Neural cell (in vitro differentiated cells): ENCODE data around the gene AKR1C4. TPM values are rescaled to one million over a fixed set of nuclear protein-coding genes. Genes with fewer than 3 reads are reported as not detected.

Experiments used
- H2AFZ ChIP-seq: fragments of 200-600, 300-800 bp; sonication (generic), shearing (Covaris generic); 2 replicates; pipeline ENCODE4 v1.6.0; 2014; ENCODE audit warnings: low read depth, mild to moderate bottlenecking, antibody characterized with exemption, low read length, moderate library complexity
- H3F3A ChIP-seq: fragments of 200-600 bp; shearing (Covaris generic); 2 replicates; pipeline ENCODE4 v1.6.1; 2016; ENCODE audit warnings: mild to moderate bottlenecking, moderate library complexity, mixed read lengths, antibody characterized with exemption, low read length; ENCODE audit not compliant: insufficient read depth, poor library complexity, severe bottlenecking
- H3K27ac ChIP-seq: fragments of 200-600, 300-800 bp; sonication (generic), shearing (Covaris generic); 2 replicates; pipeline ENCODE4 v1.5.1; 2014; ENCODE audit warnings: mild to moderate bottlenecking, low read length, moderate library complexity
- H3K27me3 ChIP-seq: fragments of 300-800, 200-600 bp; sonication (generic), shearing (Covaris generic); 2 replicates; pipeline ENCODE4 v1.6.0; 2014; ENCODE audit warnings: mild to moderate bottlenecking, low read depth, low read length, moderate library complexity; ENCODE audit not compliant: insufficient read depth
- H3K36me3 ChIP-seq: fragments of 300-800, 200-600 bp; sonication (generic), shearing (Covaris generic); 2 replicates; pipeline ENCODE4 v1.5.1; 2014; ENCODE audit warnings: mild to moderate bottlenecking, antibody characterized with exemption, low read length, moderate library complexity; ENCODE audit not compliant: insufficient read depth
- H3K4me2 ChIP-seq: fragments of 300-800, 200-600 bp; sonication (generic), shearing (Covaris generic); 2 replicates; pipeline ENCODE4 v1.6.0; 2014; ENCODE audit warnings: mild to moderate bottlenecking, low read length
- H3K4me3 ChIP-seq: fragments of 300-800, 200-600 bp; sonication (generic), shearing (Covaris generic); 2 replicates; pipeline ENCODE4 v1.5.1; 2014; ENCODE audit warnings: mild to moderate bottlenecking, low read length, moderate library complexity
- H3K79me2 ChIP-seq: fragments of 200-600 bp; shearing (Covaris generic); replicated peaks from 2 replicates; pipeline ENCODE4 v1.6.0; 2014; ENCODE audit warnings: mild to moderate bottlenecking, low read length, moderate library complexity; ENCODE audit not compliant: insufficient read depth
- H3K9ac ChIP-seq: fragments of 300-800, 200-600 bp; sonication (generic), shearing (Covaris generic); 2 replicates; pipeline ENCODE4 v1.6.1; 2016; ENCODE audit warnings: mild to moderate bottlenecking, low read length, mixed read lengths
- H3K9me2 ChIP-seq: fragments of 200-600 bp; shearing (Covaris generic); 2 replicates; pipeline ENCODE4 v1.6.1; 2016; ENCODE audit warnings: mild to moderate bottlenecking, low read length, mixed read lengths; ENCODE audit not compliant: insufficient read depth
- H3K9me3 ChIP-seq: fragments of 200-600, 300-800 bp; sonication (generic), shearing (Covaris generic); 2 replicates; pipeline ENCODE4 v1.6.1; 2016; ENCODE audit warnings: mild to moderate bottlenecking, mixed run types, low read length, moderate library complexity, mixed read lengths
- H4K20me1 ChIP-seq: fragments of 200-600 bp; shearing (Covaris generic); 2 replicates; pipeline ENCODE4 v1.6.1; 2016; ENCODE audit warnings: mild to moderate bottlenecking, mixed run types; ENCODE audit not compliant: insufficient read depth
- CTCF ChIP-seq: fragments of 450-650 bp; IDR thresholded peaks from 2 replicates; pipeline ENCODE4 v1.5.1; 2014; ENCODE audit warnings: antibody characterized with exemption, mild to moderate bottlenecking, moderate library complexity; ENCODE audit not compliant: poor library complexity, severe bottlenecking
- EP300 ChIP-seq: fragments of 450-650 bp; conservative IDR thresholded peaks from 2 replicates; pipeline ENCODE4 v1.6.1; 2014; ENCODE audit warnings: antibody characterized with exemption, mild to moderate bottlenecking, moderate library complexity; ENCODE audit not compliant: poor library complexity, severe bottlenecking
- EZH2 ChIP-seq: fragments of 200-600, 300-800 bp; shearing (Covaris generic), sonication (generic); IDR thresholded peaks from 2 replicates; pipeline ENCODE4 v1.6.1; 2014; ENCODE audit warnings: antibody characterized with exemption, low read length, borderline replicate concordance, mild to moderate bottlenecking; ENCODE audit not compliant: insufficient read depth, poor library complexity, severe bottlenecking
- MXI1 ChIP-seq: fragments of 450-650 bp; conservative IDR thresholded peaks from 2 replicates; pipeline ENCODE4 v1.6.1; 2014; ENCODE audit warnings: antibody characterized with exemption, mild to moderate bottlenecking; ENCODE audit not compliant: poor library complexity, severe bottlenecking
- POLR2AphosphoS5 ChIP-seq: IDR thresholded peaks from 2 replicates; pipeline ENCODE4 v1.6.1; 2012
- RAD21 ChIP-seq: fragments of 450-650 bp; conservative IDR thresholded peaks from 2 replicates; pipeline ENCODE4 v1.6.1; 2014; ENCODE audit warnings: antibody characterized with exemption, mild to moderate bottlenecking, moderate library complexity
- REST ChIP-seq: IDR thresholded peaks from 2 replicates; pipeline ENCODE4 v1.6.1; 2012; ENCODE audit warnings: borderline replicate concordance
- SMC3 ChIP-seq: fragments of 450-650 bp; conservative IDR thresholded peaks from 2 replicates; pipeline ENCODE4 v1.6.1; 2014; ENCODE audit warnings: antibody characterized with exemption, mild to moderate bottlenecking, moderate library complexity; ENCODE audit not compliant: poor library complexity
- TAF1 ChIP-seq: IDR thresholded peaks from 2 replicates; pipeline ENCODE4 v1.6.1; 2012; ENCODE audit warnings: low read depth
- polyA plus RNA-seq: library from polyadenylated mRNA; depleted of rRNA; stranded (reverse); fragments of >200 nt; gene quantifications from 2 replicates; pipeline ENCODE4 v1.2.3, GENCODE V29; 2014

AKR1C4 gene
- polyA plus RNA-seq, 1 donor from 2014 or later, result not detected

- Histone ChIP-seq H3K4me3 (no peak overlapping the region), H2AFZ (no peak overlapping the region), H3K79me2 (no peaks in the 10 kb centered on the region), H4K20me1 (no peaks in the 10 kb centered on the region), H3K9ac (no peak overlapping the region), H3F3A (no peaks in the 10 kb centered on the region), H3K9me3 (no peaks in the 10 kb centered on the region), H3K36me3 (no peaks in the 10 kb centered on the region), H3K27me3 (no peaks in the 10 kb centered on the region), H3K27ac (no peak overlapping the region), H3K4me2 (no peak overlapping the region), H3K9me2 (no peaks in the 10 kb centered on the region)
- TF ChIP-seq EP300, result no peak
- no peak for TF ChIP-seq RAD21
- no peak for TF ChIP-seq TAF1
- TF ChIP-seq SMC3, result no peak
- TF ChIP-seq EZH2, result no peak
- TF ChIP-seq REST, result no peak
- no peak for TF ChIP-seq CTCF
- no peak for TF ChIP-seq POLR2AphosphoS5
- no peak for TF ChIP-seq MXI1
Observed at GRCh38 chr10:5147255-5147980, 49.2 kb upstream of the AKR1C4 start.

- Histone ChIP-seq H2AFZ (no peak overlapping the region), H3K9ac (no peak overlapping the region), H3K9me3 (no peaks in the 10 kb centered on the region), H3K9me2 (no peaks in the 10 kb centered on the region), H3K4me3 (no peak overlapping the region), H3K27me3 (no peaks in the 10 kb centered on the region), H3K4me2 (no peak overlapping the region), H3K36me3 (no peaks in the 10 kb centered on the region), H4K20me1 (no peaks in the 10 kb centered on the region), H3K79me2 (no peaks in the 10 kb centered on the region), H3K27ac (no peak overlapping the region), H3F3A (no peaks in the 10 kb centered on the region)
- no peak for TF ChIP-seq SMC3
Observed at GRCh38 chr10:5147981-5148677, 48.5 kb upstream of the AKR1C4 start.
